ENCODE measurements around the gene ARID1A. TPM values are rescaled to one million over a fixed set of nuclear protein-coding genes. Genes with fewer than 3 reads are reported as not detected.
A peak's percentile ranks its signal among the peaks of the same experiment; 100 is the strongest.

Gene ARID1A
- total and polyA plus RNA-seq, 2 of the 4 experiments (the other 2 are of a cell fraction): 14.0 to 40.7 TPM

DNA sequence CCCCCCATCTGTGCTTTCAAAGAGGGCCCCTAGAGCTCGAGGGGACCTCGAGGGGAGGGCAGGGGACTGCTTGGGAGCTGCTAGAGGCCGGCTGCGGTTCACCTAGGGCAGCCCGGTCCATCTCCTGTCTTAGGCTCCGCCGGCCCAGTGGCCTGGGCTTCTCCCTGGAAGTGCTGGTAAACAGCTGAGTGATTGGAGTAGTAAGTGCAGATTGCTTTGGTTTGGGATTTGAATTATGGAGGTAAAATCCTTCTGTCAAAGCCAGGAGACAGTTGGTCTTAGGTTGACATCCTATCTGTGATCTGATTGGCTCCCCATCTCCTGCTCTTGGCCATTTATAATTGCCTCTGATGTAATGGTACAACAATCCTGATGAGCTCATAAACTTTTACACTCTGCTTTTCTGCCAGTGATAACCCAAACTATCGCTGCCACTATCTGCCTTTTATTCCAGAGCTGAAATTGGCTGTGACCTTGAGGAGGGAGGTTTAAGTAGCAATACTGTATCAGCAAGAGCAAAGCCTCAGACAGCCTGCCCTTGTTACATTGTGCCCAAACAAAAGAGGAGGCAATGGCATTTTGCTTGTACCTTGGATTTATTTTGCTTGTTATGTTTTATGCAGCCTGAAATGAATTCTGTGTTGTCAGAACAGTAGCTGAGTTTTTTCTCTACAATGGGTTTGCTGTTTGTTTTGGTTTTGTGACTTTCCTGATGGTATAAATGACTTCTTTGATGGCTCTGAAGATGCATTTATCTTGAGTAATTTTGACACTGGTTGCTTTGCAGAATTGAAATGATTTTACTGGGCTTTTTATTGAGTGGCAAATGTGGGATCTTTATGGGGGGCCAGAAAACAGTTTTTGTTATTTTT, 2.4 kb downstream of the ARID1A start:
- WGBS, 2 experiments (ENCODE audit: extremely low coverage in 2 of 2, insufficient read length in 1 of 2): 0% methylated on average over 4 of the region's 8 CpGs; no CpG with 5 or more reads in 1 of the 2 experiments
- Histone ChIP-seq H4K8ac (ENCODE audit: low read depth in 2 of 2, low read length in 2 of 2) (no peak overlapping the region), H3K14ac (replicated peaks; ENCODE audit: low read depth, low read length) (peak overlapping the region; percentile 85), H3K9me1 (ENCODE audit: insufficient read depth, low read length) (peaks cover 19% of the 10 kb centered on the region), H3K18ac (ENCODE audit: low read depth, low read length) (peak overlapping the region; percentile 43; the same call in 1 of the 2 replicates), H3K4me3 (ENCODE audit: insufficient read depth, low read depth, low read length) (peak overlapping the region; percentile 89), H3K56ac (ENCODE audit: extremely low read depth, insufficient read depth, low read length) (no peak overlapping the region), H3K27ac (ENCODE audit: insufficient read depth, low read length) (peak overlapping the region; percentile 68), H2BK15ac (ENCODE audit: low read depth, low read length) (0 out of 3 replicates have a peak overlapping the region, but pooled peaks have one; percentile 16), H2BK5ac (ENCODE audit: low read depth, low read length, poor library complexity, severe bottlenecking) (peak overlapping the region; percentile 59), H2AFZ (replicated peaks; ENCODE audit: low read length, poor library complexity) (no peak overlapping the region), H2AK9ac (replicated peaks; ENCODE audit: low read depth, low read length, poor library complexity) (peak overlapping the region; percentile 68), H3K36me3 (ENCODE audit: control insufficient read depth, insufficient read depth, low read length) (no peaks in the 10 kb centered on the region), H2AK5ac (ENCODE audit: low read depth, low read length) (peak overlapping the region; percentile 79; the same call in 1 of the 2 replicates), H3K4me1 (ENCODE audit: control insufficient read depth, insufficient read depth, low read length) (peaks cover 32% of the 10 kb centered on the region), H3K9ac (ENCODE audit: low read depth, low read length) (peak overlapping the region; percentile 90), H2BK120ac (ENCODE audit: low read depth, low read length) (no peak overlapping the region), H4K5ac (ENCODE audit: low read depth, low read length) (no peak overlapping the region), H3K9me3 (ENCODE audit: control insufficient read depth, insufficient read depth, low read length) (no peaks in the 10 kb centered on the region), H4K91ac (ENCODE audit: insufficient read depth, low read depth, low read length) (no peak overlapping the region), H3K23ac (ENCODE audit: low read depth, low read length) (peak overlapping the region; percentile 72; the same call in 1 of the 2 replicates), H3K79me1 (ENCODE audit: low read depth in 1 of 2, low read length in 2 of 2) (peaks cover 7 to 51% of the 10 kb centered on the region in 2 experiments; a peak in 3 of 4 replicates), H3K4me2 (ENCODE audit: low read depth, low read length) (peak overlapping the region; percentile 100), H3K4ac (ENCODE audit: low read depth, low read length) (peak overlapping the region; percentile 54), H4K20me1 (ENCODE audit: insufficient read depth, low read length) (peaks cover 57% of the 10 kb centered on the region), H2BK20ac (ENCODE audit: low read depth, low read length) (peak overlapping the region; percentile 62; the same call in 1 of the 2 replicates), H3K27me3 (ENCODE audit: control insufficient read depth, insufficient read depth, low read length) (no peaks in the 10 kb centered on the region)
- dilution Hi-C loops (cut with HindIII; ENCODE audit: low sequenced_read_pairs, unreplicated experiment): no loop called here
- in situ Hi-C loops (cut with MboI; ENCODE audit: low sequenced_read_pairs): no loop called here
- TSS peak; percentile 54 for BruUV-seq (replicated peaks)
- TF ChIP-seq RFX5 (IDR thresholded peaks at IDR 0.05; ENCODE audit: low read depth, low read length): no peak
- TF ChIP-seq NFE2L2 (IDR thresholded peaks at IDR 0.05; ENCODE audit: low read depth, low read length): no peak
- peak; percentile 59 for TF ChIP-seq CEBPB (IDR thresholded peaks at IDR 0.05; ENCODE audit: low read depth, low read length)
- TF ChIP-seq USF2 (IDR thresholded peaks at IDR 0.05; ENCODE audit: low read depth, low read length): no peak
- TF ChIP-seq POLR2A (IDR thresholded peaks at IDR 0.05; ENCODE audit: low read depth, low read length): peak; percentile 67
- TF ChIP-seq MXI1 (IDR thresholded peaks at IDR 0.05; ENCODE audit: borderline replicate concordance, low read depth, low read length): peak; percentile 95
- TF ChIP-seq BHLHE40 (IDR thresholded peaks at IDR 0.05; ENCODE audit: low read depth, low read length): no peak
- TF ChIP-seq RAD21 (IDR thresholded peaks at IDR 0.05; ENCODE audit: low read length): no peak
- TF ChIP-seq MAFK (IDR thresholded peaks at IDR 0.05; ENCODE audit: low read depth, low read length): no peak
- peak; percentile 28 for TF ChIP-seq RCOR1 (IDR thresholded peaks at IDR 0.05; ENCODE audit: insufficient replicate concordance, low read length)
- no peak for TF ChIP-seq ELK1 (IDR thresholded peaks at IDR 0.05; ENCODE audit: borderline replicate concordance, low read depth, low read length)
- ATAC-seq (ENCODE audit: low read depth) (peak; percentile 31), DNase-seq (peak; percentile 99)
- intact Hi-C loops (cut with micrococcal nuclease): loop anchor here (1.0 to 10.0 kb wide), 4 partner anchors 74 to 167 kb away; partner anchors contain the start of gene SFN
- POLR2A ChIA-PET (ENCODE audit: unreplicated experiment): interaction anchor here (0.7 to 1.6 kb wide), 3 partner anchors 73 to 89 kb away, joined by 3 to 5 read pairs (median 4); partner anchors contain the start of gene PIGV
- CTCF ChIA-PET: interaction anchor here (1.1 to 1.4 kb wide), 4 partner anchors 25 to 91 kb away, joined by 3 to 4 read pairs (median 3); no protein-coding TSS in a partner anchor
